Fibroblast of lung (primary cell): ENCODE results near the gene NIT2.

Experiments used
- EZH2 ChIP-seq: IDR thresholded peaks from 2 replicates; pipeline ENCODE4 v1.5.1; 2012; ENCODE audit warnings: low read length, control low read depth, mild to moderate bottlenecking; ENCODE audit errors: missing control alignments
- TF ChIP-seq, protein P1 (sequence below), 2 donors: IDR thresholded peaks in 1 of 2; conservative IDR thresholded peaks in 1 of 2; 1 replicate in 1 of 2; 2 replicates in 1 of 2; pipeline ENCODE4 v1.5.1; 2011 to 2012; ENCODE audit warnings: low read length in 2 of 2, control low read depth in 1 of 2, inconsistent platforms in 1 of 2, low read depth in 1 of 2, mild to moderate bottlenecking in 1 of 2

DNA sequence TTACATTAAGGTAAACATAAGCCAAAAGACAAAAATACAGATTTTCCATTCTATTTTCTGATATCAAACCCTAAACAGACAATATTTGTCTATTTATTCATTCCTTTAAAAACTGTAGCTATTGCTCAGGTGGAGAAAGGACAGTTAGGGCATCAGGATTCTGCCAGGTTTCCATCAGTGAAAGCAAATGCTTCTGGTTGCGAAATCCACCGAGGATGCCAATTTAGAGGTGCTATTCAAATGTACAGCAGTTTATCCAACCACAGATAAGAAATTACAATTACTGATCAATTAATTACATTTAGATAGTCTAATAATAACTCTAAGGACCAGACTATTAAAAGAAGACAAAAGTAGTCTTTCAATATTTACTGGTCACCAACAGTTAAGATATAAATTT, 62.4 kb downstream of the NIT2 start:
- TF ChIP-seq, protein P1, sequence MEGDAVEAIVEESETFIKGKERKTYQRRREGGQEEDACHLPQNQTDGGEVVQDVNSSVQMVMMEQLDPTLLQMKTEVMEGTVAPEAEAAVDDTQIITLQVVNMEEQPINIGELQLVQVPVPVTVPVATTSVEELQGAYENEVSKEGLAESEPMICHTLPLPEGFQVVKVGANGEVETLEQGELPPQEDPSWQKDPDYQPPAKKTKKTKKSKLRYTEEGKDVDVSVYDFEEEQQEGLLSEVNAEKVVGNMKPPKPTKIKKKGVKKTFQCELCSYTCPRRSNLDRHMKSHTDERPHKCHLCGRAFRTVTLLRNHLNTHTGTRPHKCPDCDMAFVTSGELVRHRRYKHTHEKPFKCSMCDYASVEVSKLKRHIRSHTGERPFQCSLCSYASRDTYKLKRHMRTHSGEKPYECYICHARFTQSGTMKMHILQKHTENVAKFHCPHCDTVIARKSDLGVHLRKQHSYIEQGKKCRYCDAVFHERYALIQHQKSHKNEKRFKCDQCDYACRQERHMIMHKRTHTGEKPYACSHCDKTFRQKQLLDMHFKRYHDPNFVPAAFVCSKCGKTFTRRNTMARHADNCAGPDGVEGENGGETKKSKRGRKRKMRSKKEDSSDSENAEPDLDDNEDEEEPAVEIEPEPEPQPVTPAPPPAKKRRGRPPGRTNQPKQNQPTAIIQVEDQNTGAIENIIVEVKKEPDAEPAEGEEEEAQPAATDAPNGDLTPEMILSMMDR (conservative IDR thresholded peaks at IDR 0.05 in 1 of 2, IDR thresholded peaks at IDR 0.05 in 1 of 2; ENCODE audit: low read depth in 1 of 2, low read length in 2 of 2): no peak
- TF ChIP-seq EZH2: no peak
